ENCODE data around the gene CAGE1.

The CAGE1 gene

GRCh38 chr6:7304821-7305220, 84.7 kb downstream of the CAGE1 start:
- DNase-seq, result no peak

GRCh38 chr6:7301702-7302101, 87.8 kb downstream of the CAGE1 start:
- no peak for DNase-seq

DNA sequence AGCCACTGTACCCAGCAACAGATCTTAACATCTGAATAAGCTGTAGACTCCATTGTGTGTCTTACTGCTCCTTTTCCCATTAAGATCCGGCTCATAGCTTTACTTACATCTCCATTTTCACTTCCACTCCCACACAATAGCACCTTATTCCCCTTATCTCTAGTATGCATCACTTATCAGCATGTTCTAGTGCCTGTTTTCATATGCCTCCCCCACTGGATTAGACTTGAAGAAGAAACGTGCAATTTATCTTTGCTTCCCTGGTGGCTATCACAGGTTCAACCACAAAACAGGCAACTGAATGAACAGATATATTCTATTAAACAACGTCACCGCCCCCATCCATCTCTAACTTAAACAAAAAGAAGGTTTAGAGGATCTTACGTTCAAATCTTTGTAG, 88.6 kb downstream of the CAGE1 start:
- DNase-seq, result no peak

DNA sequence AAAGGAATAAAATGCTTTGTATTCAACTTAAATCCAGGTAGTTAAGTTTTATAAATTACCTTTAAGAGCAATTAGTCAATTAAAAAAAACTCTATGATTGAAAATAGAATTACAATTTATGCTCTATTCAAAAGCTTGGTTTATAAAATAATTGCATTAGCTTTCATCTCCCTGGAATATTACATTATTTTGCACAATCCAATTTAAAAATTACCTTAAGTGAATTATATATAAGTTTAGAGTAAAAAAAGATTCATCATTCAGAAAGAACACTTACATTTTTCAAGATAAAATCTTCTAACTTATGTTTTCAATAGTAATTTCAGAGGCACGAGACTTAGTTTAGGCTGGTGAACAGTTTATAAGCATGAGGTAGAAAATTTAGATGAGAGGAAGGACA, 91.4 kb downstream of the CAGE1 start:
- DNase-seq, result no peak

DNA sequence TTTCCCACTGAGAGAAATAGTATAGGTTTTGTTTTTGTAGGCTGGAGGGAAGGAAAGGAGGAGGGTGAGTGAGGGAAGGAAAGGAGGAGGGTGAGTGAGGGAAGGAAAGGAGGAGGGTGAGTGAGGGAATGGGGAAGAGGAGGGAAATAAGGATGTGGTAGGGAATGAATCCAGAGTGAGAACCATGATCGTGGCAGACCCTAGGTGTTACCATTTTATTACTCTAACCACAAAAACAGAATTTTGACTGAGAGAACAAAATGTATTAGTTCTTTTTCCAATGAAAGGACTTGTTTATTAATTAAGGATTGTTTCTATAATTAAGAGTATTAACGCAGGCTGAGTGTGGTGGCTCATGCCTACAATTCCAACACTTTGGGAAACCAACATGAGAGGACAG, 92.9 kb downstream of the CAGE1 start:
- no peak for DNase-seq

GRCh38 chr6:7295916-7296315, 93.6 kb downstream of the CAGE1 start:
- DNase-seq, result no peak

- DNase-seq, result no peak
These were observed 96.8 kb downstream of the CAGE1 start for GRCh38 chr6:7292596-7293255.

GRCh38 chr6:7290079-7290478, 99.5 kb downstream of the CAGE1 start:
- DNase-seq, result no peak

- no peak for DNase-seq
These were observed 104.1 kb downstream of the CAGE1 start for GRCh38 chr6:7285416-7285815.

DNA sequence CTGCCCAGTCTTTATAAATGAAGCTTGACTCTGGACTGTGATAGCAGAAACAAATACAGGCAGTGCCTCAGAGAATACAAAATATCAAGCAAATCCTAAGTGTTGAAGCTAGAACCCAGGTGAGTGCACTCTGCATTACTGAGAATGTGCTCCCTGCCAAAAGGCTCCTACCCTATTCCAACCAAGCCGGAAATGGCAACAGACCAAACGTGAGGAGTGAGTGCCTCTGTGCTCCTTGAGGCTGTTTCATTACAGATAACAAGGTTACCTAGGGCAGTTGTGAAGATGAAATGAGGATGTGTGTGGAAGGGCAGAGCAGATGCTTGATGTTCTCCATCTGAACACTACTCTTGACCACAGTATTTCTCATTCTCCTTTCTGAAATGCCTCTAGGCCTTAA, 105.9 kb downstream of the CAGE1 start:
- no peak for DNase-seq

GRCh38 chr6:7282097-7282906, 107.2 kb downstream of the CAGE1 start:
- DNase-seq, result no peak

All from SHP77 (cell line).